ENCODE data around the gene WBP1L. TPM values are rescaled to one million over a fixed set of nuclear protein-coding genes. Genes with fewer than 3 reads are reported as not detected.

WBP1L gene
- total and polyA plus RNA-seq, 2 experiments from 2014 or later = 7.0 to 55.7 TPM

DNA sequence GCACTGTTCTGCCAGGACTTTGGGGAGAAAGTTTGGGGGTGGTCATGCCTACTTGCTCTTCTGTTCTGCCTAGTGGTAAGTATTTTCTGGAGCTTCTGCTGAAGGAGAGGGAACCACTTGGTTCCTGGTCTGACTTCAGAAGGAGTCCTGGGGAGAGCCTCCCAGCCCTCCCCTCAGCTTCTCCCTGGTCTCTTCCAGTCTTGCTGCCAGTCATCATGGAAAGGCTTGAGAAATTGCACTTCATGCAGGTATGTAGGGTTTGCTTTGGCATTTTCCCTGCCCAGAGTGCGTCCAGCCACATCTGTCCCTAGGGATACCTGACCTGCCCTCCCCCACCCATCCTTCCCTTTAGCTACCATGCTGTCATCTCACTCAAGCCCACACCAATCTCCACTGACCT lies 11.1 kb upstream of the WBP1L start (continued):
- TF ChIP-seq, protein P1, sequence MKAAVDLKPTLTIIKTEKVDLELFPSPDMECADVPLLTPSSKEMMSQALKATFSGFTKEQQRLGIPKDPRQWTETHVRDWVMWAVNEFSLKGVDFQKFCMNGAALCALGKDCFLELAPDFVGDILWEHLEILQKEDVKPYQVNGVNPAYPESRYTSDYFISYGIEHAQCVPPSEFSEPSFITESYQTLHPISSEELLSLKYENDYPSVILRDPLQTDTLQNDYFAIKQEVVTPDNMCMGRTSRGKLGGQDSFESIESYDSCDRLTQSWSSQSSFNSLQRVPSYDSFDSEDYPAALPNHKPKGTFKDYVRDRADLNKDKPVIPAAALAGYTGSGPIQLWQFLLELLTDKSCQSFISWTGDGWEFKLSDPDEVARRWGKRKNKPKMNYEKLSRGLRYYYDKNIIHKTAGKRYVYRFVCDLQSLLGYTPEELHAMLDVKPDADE (IDR thresholded peaks at IDR 0.05) = no peak
- no peak for TF ChIP-seq REST (IDR thresholded peaks at IDR 0.05; ENCODE audit: unreplicated experiment)
- no peak for TF ChIP-seq STAT1 (IDR thresholded peaks at IDR 0.05; ENCODE audit: unreplicated experiment)
- TF ChIP-seq CREB1 (CRISPR knock-in tag; IDR thresholded peaks at IDR 0.05; ENCODE audit: low read depth) = no peak
- no peak for TF ChIP-seq ZNF114 (CRISPR knock-in tag; IDR thresholded peaks at IDR 0.05)

DNA sequence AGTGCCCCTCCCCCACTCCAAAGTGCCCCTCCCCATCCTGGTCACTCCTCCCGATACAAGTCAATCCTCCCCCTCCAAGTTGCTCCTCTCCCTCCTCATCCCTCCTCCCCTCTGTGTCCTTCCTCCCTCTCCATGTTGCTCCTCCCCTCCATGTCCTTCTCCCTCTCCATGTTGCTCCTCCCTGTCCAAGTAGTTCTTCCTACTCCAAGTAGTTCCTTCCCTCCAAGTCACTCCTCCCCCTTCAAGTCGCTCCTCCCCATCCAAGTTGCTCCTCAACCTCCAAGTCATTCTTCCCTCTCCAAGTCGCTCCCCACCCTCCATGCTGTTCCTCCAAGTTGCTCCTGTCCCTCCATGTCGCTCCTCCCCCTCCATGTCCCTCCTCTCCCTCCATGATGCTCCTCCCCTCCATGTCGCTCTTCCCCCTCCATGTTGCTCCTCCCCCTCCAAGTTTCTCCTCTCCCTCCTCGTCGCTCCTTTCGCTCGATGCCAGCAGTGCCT lies 8.6 kb upstream of the WBP1L start:
- H3K9me3 Mint-ChIP-seq = no peaks in the 10 kb centered on the region
- Histone ChIP-seq H4K20me1 (replicated peaks; ENCODE audit: insufficient read depth) (no peaks in the 10 kb centered on the region; the same call in none of the 2 replicates), H3K27me3 (ENCODE audit: insufficient read depth) (no peaks in the 10 kb centered on the region), H3K27ac (ENCODE audit: low read depth) (no peak overlapping the region), H3K4me1 (ENCODE audit: insufficient read depth) (no peaks in the 10 kb centered on the region), H3K4me2 (no peak overlapping the region), H3K79me2 (replicated peaks; ENCODE audit: insufficient read depth) (no peaks in the 10 kb centered on the region), H2AFZ (no peak overlapping the region), H3K9me2 (ENCODE audit: insufficient read depth) (no peaks in the 10 kb centered on the region), H3K4me3 (no peak overlapping the region), H3K36me3 (ENCODE audit: insufficient read depth) (peaks cover 13% of the 10 kb centered on the region), H3F3A (replicated peaks; ENCODE audit: low read depth) (peaks cover 3% of the 10 kb centered on the region; the same call in 1 of the 2 replicates)
- H3K4me3 Mint-ChIP-seq = no peak overlapping the region; the same call in 2 of the 3 replicates
- ATAC-seq (peak; percentile 79), DNase-seq (ENCODE audit: low spot score) (peak; percentile 61)
- peaks cover 14% of the 10 kb centered on the region for H3K4me1 Mint-ChIP-seq
- H3K27ac Mint-ChIP-seq = peak overlapping the region; percentile 22; the same call in 1 of the 2 replicates
- H3K36me3 Mint-ChIP-seq (ENCODE audit: low read depth) = peaks cover 58% of the 10 kb centered on the region
- peaks cover 2% of the 10 kb centered on the region for H3K27me3 Mint-ChIP-seq (ENCODE audit: insufficient read depth, low read depth, poor library complexity)
- TF ChIP-seq STAT1 (IDR thresholded peaks at IDR 0.05; ENCODE audit: unreplicated experiment) = no peak
- TF ChIP-seq ZNF331 (CRISPR knock-in tag; IDR thresholded peaks at IDR 0.05; ENCODE audit: low read depth) = no peak
- TF ChIP-seq EZH2phosphoT487 (IDR thresholded peaks at IDR 0.05; ENCODE audit: unreplicated experiment) = no peak
- TF ChIP-seq, protein P1 (IDR thresholded peaks at IDR 0.05) = no peak
- no peak for TF ChIP-seq ZNF462 (CRISPR knock-in tag; IDR thresholded peaks at IDR 0.05)
- TF ChIP-seq POLR2AphosphoS5 (IDR thresholded peaks at IDR 0.05; ENCODE audit: low read depth) = no peak
